Endothelial cell of umbilical vein (primary cell): Measurements from ENCODE around the gene RELL2. TPM values are rescaled to one million over a fixed set of nuclear protein-coding genes. Genes with fewer than 3 reads are reported as not detected.

ENCODE experiments used
- BruUV-seq: library from RNA; stranded (reverse); fragments of 400-500 nt; replicated peaks from 2 replicates; lab custom pipeline; 2021; lab: Mats Ljungman, UMichigan
- CTCF ChIA-PET: fragments of 300-600, 350-600 bp; sonication (Branson Sonifier 250); formaldehyde crosslinking; loops from one replicate; lab custom pipeline; 2021; ENCODE audit warnings: antibody characterized with exemption, inconsistent platforms; lab: Charles Lee
- POLR2A ChIA-PET: fragments of 300-600, 350-600 bp; sonication (Branson Sonifier 250); formaldehyde crosslinking; loops from one replicate; lab custom pipeline; 2021; ENCODE audit warnings: antibody characterized with exemption, inconsistent platforms; lab: Charles Lee
- DNase-seq: peaks from one replicate; pipeline ENCODE4 v3.0.0-alpha.2; 2011; ENCODE audit warnings: low read depth, low spot score
- FAIRE-seq: peaks from 2 replicates; lab custom pipeline; 2011; peaks lifted over from hg19 to GRCh38; lab: Jason Lieb, UNC
- H2AFZ ChIP-seq: 2 replicates; pipeline ENCODE4 v1.6.0; 2012; ENCODE audit warnings: low read depth, low read length, control low read depth, inconsistent platforms
- H3K27ac ChIP-seq: 2 replicates; pipeline ENCODE4 v1.5.1; 2011; ENCODE audit warnings: low read depth, mild to moderate bottlenecking, control low read depth, low read length, moderate library complexity; ENCODE audit not compliant: insufficient read depth
- H3K27me3 ChIP-seq, 2 experiments: 2 replicates each; pipeline versions ENCODE4 v1.6.0 to v1.6.1; 2011; ENCODE audit warnings: low read length in 2 of 2, mixed read lengths in 1 of 2; ENCODE audit not compliant: control insufficient read depth in 2 of 2, insufficient read depth in 2 of 2
- H3K36me3 ChIP-seq, 2 experiments: 2 replicates in 1 of 2; 3 replicates in 1 of 2; pipeline ENCODE4 v1.5.1; 2011; ENCODE audit warnings: low read length in 2 of 2, mild to moderate bottlenecking in 1 of 2, moderate library complexity in 1 of 2; ENCODE audit not compliant: control insufficient read depth in 2 of 2, insufficient read depth in 2 of 2; ENCODE audit errors: extremely low read depth in 1 of 2
- H3K4me1 ChIP-seq: 3 replicates; pipeline ENCODE4 v1.5.1; 2011; ENCODE audit warnings: mild to moderate bottlenecking, low read length; ENCODE audit not compliant: control insufficient read depth, insufficient read depth; ENCODE audit errors: extremely low read depth
- H3K4me2 ChIP-seq: 2 replicates; pipeline ENCODE4 v1.6.1; 2011; ENCODE audit warnings: low read length, control low read depth, mixed read lengths; ENCODE audit not compliant: insufficient read depth
- H3K4me3 ChIP-seq, 3 experiments: fragments of 200-600 bp in 1 of 3; sonication (generic), shearing (Covaris generic) in 1 of 3; replicated peaks in 1 of 3; 2 replicates each; pipeline ENCODE4 v1.5.1; 2011 to 2016; ENCODE audit warnings: control low read depth in 3 of 3, low read length in 3 of 3, mild to moderate bottlenecking in 2 of 3, inconsistent platforms in 1 of 3, low read depth in 1 of 3, moderate library complexity in 1 of 3; ENCODE audit not compliant: insufficient read depth in 1 of 3
- H3K79me2 ChIP-seq: 2 replicates; pipeline ENCODE4 v1.6.0; 2012; ENCODE audit warnings: low read length, inconsistent platforms; ENCODE audit not compliant: control insufficient read depth, insufficient read depth
- H3K9ac ChIP-seq: replicated peaks from 2 replicates; pipeline ENCODE3; 2011; ENCODE audit warnings: low read length, control low read depth; ENCODE audit not compliant: insufficient read depth; ENCODE audit errors: extremely low read depth
- H3K9me1 ChIP-seq: replicated peaks from 3 replicates; pipeline ENCODE4 v1.6.0; 2011; ENCODE audit warnings: mild to moderate bottlenecking, low read length; ENCODE audit not compliant: control insufficient read depth, insufficient read depth; ENCODE audit errors: extremely low read depth
- H3K9me3 ChIP-seq: replicated peaks from 2 replicates; pipeline ENCODE4 v1.5.1; 2012; ENCODE audit warnings: low read length, inconsistent platforms; ENCODE audit not compliant: control insufficient read depth, insufficient read depth
- H4K20me1 ChIP-seq: replicated peaks from 2 replicates; pipeline ENCODE3; 2011; ENCODE audit warnings: mild to moderate bottlenecking, low read length; ENCODE audit not compliant: control insufficient read depth, insufficient read depth; ENCODE audit errors: extremely low read depth
- EZH2 ChIP-seq: IDR thresholded peaks from 2 replicates; pipeline ENCODE4 v1.6.1; 2012; ENCODE audit warnings: borderline replicate concordance, low read depth, mild to moderate bottlenecking, moderate library complexity, low read length, inconsistent platforms; ENCODE audit not compliant: severe bottlenecking
- FOS ChIP-seq: IDR thresholded peaks from 2 replicates; pipeline ENCODE4 v1.6.1; 2011; ENCODE audit warnings: mild to moderate bottlenecking, low read length, moderate library complexity, borderline replicate concordance; ENCODE audit not compliant: insufficient read depth
- GATA2 ChIP-seq: IDR thresholded peaks from 2 replicates; pipeline ENCODE4 v1.7.0; 2011; ENCODE audit warnings: low read depth, mild to moderate bottlenecking, moderate library complexity, mixed read lengths, low read length; ENCODE audit not compliant: insufficient read length, insufficient read depth
- JUN ChIP-seq: IDR thresholded peaks from 2 replicates; pipeline ENCODE4 v1.6.1; 2011; ENCODE audit warnings: borderline replicate concordance, low read depth; ENCODE audit not compliant: insufficient read length, insufficient read depth
- MAX ChIP-seq: IDR thresholded peaks from 2 replicates; pipeline ENCODE4 v1.6.1; 2011; ENCODE audit not compliant: insufficient read depth, insufficient read length
- MYC ChIP-seq: IDR thresholded peaks from one replicate; pipeline ENCODE4 v1.6.1; 2011; ENCODE audit warnings: mild to moderate bottlenecking, low read depth, low read length
- POLR2A ChIP-seq: IDR thresholded peaks from 2 replicates; pipeline ENCODE4 v1.6.1; 2012; ENCODE audit warnings: low read depth, mild to moderate bottlenecking, control low read depth, low read length
- POLR2AphosphoS5 ChIP-seq: IDR thresholded peaks from 2 replicates; pipeline ENCODE4 v1.6.1; 2012; ENCODE audit warnings: low read depth, mild to moderate bottlenecking, control low read depth, low read length, moderate library complexity; ENCODE audit not compliant: insufficient read depth
- dilution Hi-C: fragments of 300-500 bp; cut with MboI; formaldehyde crosslinking; loops from one replicate; pipeline ENCODE4 v1.15.0; 2019; ENCODE audit warnings: low sequenced_read_pairs; ENCODE audit not compliant: extremely low pct_ligation_motif_present
- intact Hi-C: fragments of 100-400 bp; cut with micrococcal nuclease; formaldehyde crosslinking; loops from one replicate; pipeline ENCODE4 v1.10.0; 2022
- polyA plus RNA-seq, 4 experiments: library from polyadenylated mRNA; depleted of rRNA in 3 of 4; stranded (reverse) in 3 of 4; unstranded in 1 of 4; fragments of >200 nt; gene quantifications; 2 replicates each; pipeline versions ENCODE4 v1.2.1 to v1.2.3, GENCODE V29; 2011 to 2012; ENCODE audit warnings: missing spikeins in 1 of 4
- total RNA-seq: library from RNA; stranded (reverse); gene quantifications from 2 replicates; pipeline ENCODE4 v1.2.3, GENCODE V29; 2021
- TF ChIP-seq, protein P1 (sequence below), 2 donors: IDR thresholded peaks; 1 replicate in 1 of 2; 2 replicates in 1 of 2; pipeline ENCODE4 v1.5.1; 2011; ENCODE audit warnings: low read length in 2 of 2, mild to moderate bottlenecking in 2 of 2, moderate library complexity in 2 of 2, control low read depth in 1 of 2, inconsistent platforms in 1 of 2, low read depth in 1 of 2; ENCODE audit not compliant: insufficient read depth in 1 of 2; ENCODE audit errors: extremely low read depth in 1 of 2

Gene RELL2
- total and polyA plus RNA-seq, 2 donors (not counting 3 experiments of a cell fraction or from before 2014, with no cell fraction given), result 3.4 to 3.6 TPM

GRCh38 chr5:141662028-141662427 is 25.2 kb downstream of the RELL2 start:
- BruUV-seq, result no TSS peak
- H3K79me2 ChIP-seq, result peaks cover 3% of the 10 kb centered on the region
- H3K27me3 ChIP-seq, result no peaks in the 10 kb centered on the region
- POLR2A ChIA-PET, result no interaction called here
- FAIRE-seq, result no peak
- peaks cover 14% of the 10 kb centered on the region for H3K4me1 ChIP-seq
- intact Hi-C loops (no loop called here), dilution Hi-C loops (no loop called here)
- H3K4me3 ChIP-seq, result no peak overlapping the region
- no peak overlapping the region for H3K4me2 ChIP-seq
- CTCF ChIA-PET, result no interaction called here
- DNase-seq, result no peak
- no peak overlapping the region for H3K9ac ChIP-seq
- no peak overlapping the region for H3K27ac ChIP-seq
- TF ChIP-seq JUN (no peak), POLR2AphosphoS5 (no peak), EZH2 (no peak), POLR2A (no peak), MAX (no peak), GATA2 (no peak), MYC (no peak), FOS (no peak)
- TF ChIP-seq, protein P1, sequence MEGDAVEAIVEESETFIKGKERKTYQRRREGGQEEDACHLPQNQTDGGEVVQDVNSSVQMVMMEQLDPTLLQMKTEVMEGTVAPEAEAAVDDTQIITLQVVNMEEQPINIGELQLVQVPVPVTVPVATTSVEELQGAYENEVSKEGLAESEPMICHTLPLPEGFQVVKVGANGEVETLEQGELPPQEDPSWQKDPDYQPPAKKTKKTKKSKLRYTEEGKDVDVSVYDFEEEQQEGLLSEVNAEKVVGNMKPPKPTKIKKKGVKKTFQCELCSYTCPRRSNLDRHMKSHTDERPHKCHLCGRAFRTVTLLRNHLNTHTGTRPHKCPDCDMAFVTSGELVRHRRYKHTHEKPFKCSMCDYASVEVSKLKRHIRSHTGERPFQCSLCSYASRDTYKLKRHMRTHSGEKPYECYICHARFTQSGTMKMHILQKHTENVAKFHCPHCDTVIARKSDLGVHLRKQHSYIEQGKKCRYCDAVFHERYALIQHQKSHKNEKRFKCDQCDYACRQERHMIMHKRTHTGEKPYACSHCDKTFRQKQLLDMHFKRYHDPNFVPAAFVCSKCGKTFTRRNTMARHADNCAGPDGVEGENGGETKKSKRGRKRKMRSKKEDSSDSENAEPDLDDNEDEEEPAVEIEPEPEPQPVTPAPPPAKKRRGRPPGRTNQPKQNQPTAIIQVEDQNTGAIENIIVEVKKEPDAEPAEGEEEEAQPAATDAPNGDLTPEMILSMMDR (IDR thresholded peaks at IDR 0.05; ENCODE audit: extremely low read depth in 1 of 2, insufficient read depth in 1 of 2, low read depth in 1 of 2, low read length in 2 of 2), result no peak
- peaks cover 24 to 43% of the 10 kb centered on the region in 2 experiments for H3K36me3 ChIP-seq
- H2AFZ ChIP-seq, result no peak overlapping the region
- H4K20me1 ChIP-seq, result no peaks in the 10 kb centered on the region
- no peaks in the 10 kb centered on the region for H3K9me3 ChIP-seq
- no peaks in the 10 kb centered on the region for H3K9me1 ChIP-seq
